GM20000 (cell line): ENCODE results near the gene CTTNBP2.

ENCODE experiments used
- DNase-seq: peaks from one replicate; pipeline ENCODE4 v3.0.0; 2012; ENCODE audit warnings: low spot score
- TF ChIP-seq, protein P1 (sequence below): IDR thresholded peaks from 2 replicates; pipeline ENCODE4 v1.5.1; 2012; ENCODE audit warnings: mild to moderate bottlenecking, control low read depth; ENCODE audit errors: extremely low read depth, missing control alignments

The CTTNBP2 gene

DNA sequence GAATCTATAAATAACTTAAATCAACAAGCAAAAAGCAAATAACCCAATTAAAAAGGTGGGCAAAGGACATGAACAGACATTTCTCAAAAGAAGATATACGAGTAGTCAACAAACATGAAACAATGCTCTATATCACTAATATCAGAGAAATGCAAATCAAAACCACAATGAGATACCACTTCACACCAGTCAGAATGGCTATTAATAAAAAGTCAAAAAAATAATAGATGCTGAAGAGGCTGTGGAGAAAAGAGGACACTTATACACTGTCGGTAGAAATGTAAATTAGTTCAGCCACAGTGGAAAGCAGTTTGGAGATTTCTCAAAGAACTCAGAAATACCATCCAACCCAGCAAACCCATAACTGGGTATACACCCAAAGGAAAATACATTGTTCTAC lies 70.6 kb downstream of the CTTNBP2 start:
- TF ChIP-seq, protein P1, sequence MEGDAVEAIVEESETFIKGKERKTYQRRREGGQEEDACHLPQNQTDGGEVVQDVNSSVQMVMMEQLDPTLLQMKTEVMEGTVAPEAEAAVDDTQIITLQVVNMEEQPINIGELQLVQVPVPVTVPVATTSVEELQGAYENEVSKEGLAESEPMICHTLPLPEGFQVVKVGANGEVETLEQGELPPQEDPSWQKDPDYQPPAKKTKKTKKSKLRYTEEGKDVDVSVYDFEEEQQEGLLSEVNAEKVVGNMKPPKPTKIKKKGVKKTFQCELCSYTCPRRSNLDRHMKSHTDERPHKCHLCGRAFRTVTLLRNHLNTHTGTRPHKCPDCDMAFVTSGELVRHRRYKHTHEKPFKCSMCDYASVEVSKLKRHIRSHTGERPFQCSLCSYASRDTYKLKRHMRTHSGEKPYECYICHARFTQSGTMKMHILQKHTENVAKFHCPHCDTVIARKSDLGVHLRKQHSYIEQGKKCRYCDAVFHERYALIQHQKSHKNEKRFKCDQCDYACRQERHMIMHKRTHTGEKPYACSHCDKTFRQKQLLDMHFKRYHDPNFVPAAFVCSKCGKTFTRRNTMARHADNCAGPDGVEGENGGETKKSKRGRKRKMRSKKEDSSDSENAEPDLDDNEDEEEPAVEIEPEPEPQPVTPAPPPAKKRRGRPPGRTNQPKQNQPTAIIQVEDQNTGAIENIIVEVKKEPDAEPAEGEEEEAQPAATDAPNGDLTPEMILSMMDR, result no peak
- DNase-seq, result no peak

DNA sequence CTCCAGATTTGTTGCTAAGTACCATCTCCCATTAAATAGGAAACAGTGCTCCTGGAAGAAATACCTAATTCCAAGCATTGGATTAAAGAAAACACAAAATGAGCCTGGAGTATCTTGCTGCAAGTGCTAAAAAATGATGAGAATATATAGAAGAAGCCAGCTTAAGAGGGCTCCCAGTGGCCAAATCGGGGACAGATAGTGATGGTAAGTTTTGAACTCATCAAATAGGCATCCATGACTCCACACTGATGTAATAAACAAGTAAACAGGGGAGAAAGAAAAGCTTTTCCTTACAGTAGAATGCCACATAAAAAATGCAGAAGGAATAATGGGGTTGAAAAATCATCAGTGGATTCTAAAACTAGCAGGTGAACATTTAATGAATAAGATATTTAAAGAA lies 72.4 kb downstream of the CTTNBP2 start:
- no peak for DNase-seq
- TF ChIP-seq, protein P1, result no peak

DNA sequence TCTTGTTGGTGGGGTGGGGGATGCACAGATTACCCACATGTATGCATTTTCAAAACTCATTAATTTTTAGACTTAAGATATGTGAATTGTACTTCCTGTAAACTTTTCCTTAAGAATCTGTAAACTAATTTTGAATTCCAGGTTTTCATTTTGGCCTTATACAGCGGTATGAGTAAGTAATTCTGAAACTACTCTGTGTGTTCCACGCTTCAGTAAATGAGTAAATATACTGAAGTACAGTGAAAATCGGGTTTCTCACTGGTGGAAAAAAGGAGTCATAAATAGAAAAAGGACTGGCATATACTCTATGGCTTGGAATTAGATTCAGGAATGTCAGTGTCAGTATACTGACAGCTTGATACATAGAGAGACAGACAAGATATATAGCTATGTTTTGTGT lies 72.8 kb downstream of the CTTNBP2 start:
- TF ChIP-seq, protein P1, result no peak
- no peak for DNase-seq

DNA sequence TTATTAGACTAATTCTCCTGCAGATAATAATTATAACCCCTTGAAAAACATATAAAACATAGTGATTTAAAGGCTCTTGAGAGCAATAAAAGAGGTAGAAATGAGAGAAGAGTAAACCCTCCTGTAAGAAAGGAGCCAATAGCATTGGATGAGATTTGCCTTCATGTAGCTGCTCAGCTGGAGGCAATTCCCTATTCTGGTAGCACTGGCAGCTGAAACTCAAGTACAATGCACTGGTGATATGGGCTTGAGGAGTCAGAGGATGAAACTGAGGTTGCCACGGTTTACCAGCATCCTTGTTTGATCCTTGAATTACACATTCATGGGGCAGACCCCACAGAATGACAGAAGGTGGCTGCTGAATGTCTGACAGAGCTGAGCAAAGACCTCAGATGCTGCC lies 76.4 kb downstream of the CTTNBP2 start:
- TF ChIP-seq, protein P1, result no peak
- DNase-seq, result no peak

DNA sequence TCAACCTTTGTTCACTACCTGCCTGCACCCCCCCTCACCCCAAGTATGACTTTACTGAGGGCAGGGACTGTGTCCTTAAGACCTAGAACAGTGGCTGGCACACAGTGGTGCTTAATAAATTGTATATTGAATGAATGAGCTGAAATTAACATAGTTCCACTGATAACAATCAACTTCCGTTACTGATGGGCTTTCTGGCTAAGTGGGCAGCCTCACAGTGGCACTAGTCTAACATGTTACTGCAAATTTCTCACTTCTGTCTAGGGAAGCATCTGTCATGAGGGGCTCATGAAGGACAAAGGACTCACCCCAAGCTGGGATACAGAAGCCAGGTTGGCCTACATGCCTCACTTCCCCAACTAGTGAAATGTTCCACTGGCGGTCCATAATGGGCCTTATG lies 79.3 kb downstream of the CTTNBP2 start:
- TF ChIP-seq, protein P1, result no peak
- no peak for DNase-seq

DNA sequence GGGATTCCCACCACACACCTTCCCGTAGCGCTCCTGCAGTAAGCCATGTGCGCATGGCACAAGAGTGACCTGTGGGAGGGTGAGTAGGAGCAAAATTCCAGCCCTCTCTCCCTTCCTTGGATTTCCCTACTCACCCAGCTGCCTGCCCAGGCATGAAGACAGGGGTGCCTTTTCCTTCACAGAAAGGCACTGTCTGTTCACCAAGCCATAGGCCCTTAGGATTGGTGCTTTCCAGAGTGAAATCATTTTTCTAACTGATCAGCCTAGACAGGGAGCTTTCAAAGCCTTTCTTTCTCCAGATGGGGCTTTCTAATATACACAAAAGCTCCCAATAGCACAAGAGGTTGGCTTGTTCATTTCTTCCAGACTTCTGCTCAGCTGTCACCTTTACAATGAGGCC lies 79.7 kb downstream of the CTTNBP2 start:
- TF ChIP-seq, protein P1, result no peak
- DNase-seq, result no peak

DNA sequence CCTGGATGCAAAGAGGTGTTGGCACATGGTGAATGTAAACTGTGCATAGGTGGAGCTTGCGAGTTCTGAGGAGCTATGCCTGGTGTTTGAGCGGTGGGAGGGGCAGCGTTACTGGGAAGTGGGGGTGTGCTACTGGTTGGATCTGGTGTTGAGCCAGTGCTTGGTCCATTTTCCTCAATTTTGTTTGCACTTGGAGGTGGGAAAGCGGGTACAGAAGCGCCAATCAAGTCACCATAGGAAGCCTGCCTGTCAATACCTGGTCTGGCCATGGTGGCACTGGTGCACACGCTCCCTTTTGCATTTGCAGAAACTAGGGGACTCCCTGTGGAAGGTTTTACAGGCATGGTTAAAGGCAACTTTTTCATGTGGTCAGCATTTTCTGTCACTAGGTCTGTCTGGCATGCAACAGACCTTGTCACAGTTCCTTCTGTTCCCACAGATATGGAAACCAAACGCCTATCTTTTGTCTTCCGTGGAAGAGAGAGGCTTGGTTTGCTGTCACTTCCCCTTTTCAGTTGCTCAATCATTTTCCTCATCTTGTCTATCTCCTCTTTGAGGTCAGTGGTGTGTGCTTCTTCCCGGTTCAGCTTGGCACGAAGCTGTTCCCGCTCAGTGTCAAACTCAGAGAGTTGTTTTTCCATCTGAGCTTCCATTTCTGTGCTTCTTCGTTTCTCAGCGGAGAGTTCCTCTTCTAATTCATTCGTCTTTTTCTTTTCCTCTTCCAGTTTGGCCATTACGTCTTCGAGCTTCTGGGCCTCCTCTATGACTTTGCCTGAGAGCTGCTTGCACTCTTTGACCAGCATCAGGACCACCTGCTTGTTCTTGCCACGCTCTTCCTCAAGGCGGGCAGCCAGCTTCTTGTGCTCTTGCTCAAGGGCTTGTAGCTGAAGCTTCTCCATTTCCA lies 81.1 kb downstream of the CTTNBP2 start:
- TF ChIP-seq, protein P1, result no peak
- peak; percentile 12 for DNase-seq
